Astrocyte (in vitro differentiated cells and primary cell): ENCODE data around the gene TRIM59. TPM values are rescaled to one million over a fixed set of nuclear protein-coding genes. Genes with fewer than 3 reads are reported as not detected.
A peak's percentile ranks its signal among the peaks of the same experiment; 100 is the strongest.

Experiments used
- DNase-seq: peaks from one replicate; pipeline ENCODE4 v3.0.0-alpha.2; 2010; ENCODE audit warnings: low read depth
- FAIRE-seq: peaks from 2 replicates; lab custom pipeline; 2011; peaks lifted over from hg19 to GRCh38; lab: Jason Lieb, UNC
- H2AFZ ChIP-seq: 2 replicates; pipeline ENCODE4 v1.6.0; 2012; ENCODE audit warnings: low read depth, low read length, inconsistent platforms
- H3K27ac ChIP-seq: 2 replicates; pipeline ENCODE4 v1.5.1; 2011; ENCODE audit warnings: low read depth, low read length, inconsistent platforms
- H3K27me3 ChIP-seq: 2 replicates; pipeline ENCODE4 v1.6.0; 2011; ENCODE audit warnings: low read length, inconsistent platforms; ENCODE audit not compliant: insufficient read depth
- H3K36me3 ChIP-seq: 2 replicates; pipeline ENCODE4 v1.5.1; 2011; ENCODE audit warnings: low read length, inconsistent platforms; ENCODE audit not compliant: insufficient read depth
- H3K4me1 ChIP-seq: 2 replicates; pipeline ENCODE4 v1.5.1; 2011; ENCODE audit warnings: low read length, inconsistent platforms; ENCODE audit not compliant: insufficient read depth
- H3K4me2 ChIP-seq: 2 replicates; pipeline ENCODE4 v1.6.0; 2012; ENCODE audit warnings: low read length, inconsistent platforms
- H3K4me3 ChIP-seq: 2 replicates; pipeline ENCODE4 v1.5.1; 2011; ENCODE audit warnings: low read depth, mild to moderate bottlenecking, low read length, inconsistent platforms; ENCODE audit not compliant: insufficient read depth
- H3K79me2 ChIP-seq: 2 replicates; pipeline ENCODE4 v1.6.0; 2012; ENCODE audit warnings: mild to moderate bottlenecking, low read length, inconsistent platforms; ENCODE audit not compliant: insufficient read depth
- H3K9ac ChIP-seq: 2 replicates; pipeline ENCODE4 v1.6.0; 2012; ENCODE audit warnings: mild to moderate bottlenecking, low read length, inconsistent platforms
- H3K9me3 ChIP-seq: 2 replicates; pipeline ENCODE4 v1.5.1; 2012; ENCODE audit warnings: low read depth, mild to moderate bottlenecking, low read length, inconsistent platforms; ENCODE audit not compliant: insufficient read depth
- H4K20me1 ChIP-seq: 2 replicates; pipeline ENCODE4 v1.6.0; 2012; ENCODE audit warnings: low read length, inconsistent platforms; ENCODE audit not compliant: insufficient read depth
- H3K27ac Mint-ChIP-seq: one replicate; pipeline ENCODE4 v1.8.0; 2021; ENCODE audit warnings: mild to moderate bottlenecking, mixed read lengths; ENCODE audit not compliant: unreplicated experiment
- H3K27me3 Mint-ChIP-seq: one replicate; pipeline ENCODE4 v1.8.0; 2021; ENCODE audit warnings: low read depth, mixed read lengths; ENCODE audit not compliant: unreplicated experiment
- H3K36me3 Mint-ChIP-seq: one replicate; pipeline ENCODE4 v1.8.0; 2021; ENCODE audit warnings: low read depth, mixed read lengths; ENCODE audit not compliant: unreplicated experiment
- H3K4me1 Mint-ChIP-seq: one replicate; pipeline ENCODE4 v1.8.0; 2021; ENCODE audit warnings: low read depth, mixed read lengths; ENCODE audit not compliant: unreplicated experiment
- H3K4me3 Mint-ChIP-seq: one replicate; pipeline ENCODE4 v1.8.0; 2021; ENCODE audit warnings: mild to moderate bottlenecking, moderate library complexity, mixed read lengths; ENCODE audit not compliant: unreplicated experiment
- H3K9me3 Mint-ChIP-seq: one replicate; pipeline ENCODE4 v1.8.0; 2021; ENCODE audit warnings: mild to moderate bottlenecking, mixed read lengths; ENCODE audit not compliant: unreplicated experiment
- EZH2 ChIP-seq: IDR thresholded peaks from 2 replicates; pipeline ENCODE4 v1.6.1; 2012; ENCODE audit warnings: mild to moderate bottlenecking, low read length, inconsistent platforms; ENCODE audit not compliant: insufficient read depth
- total RNA-seq: library from RNA; stranded (reverse); gene quantifications from 2 replicates; pipeline ENCODE4 v1.2.1, GENCODE V29; 2021
- TF ChIP-seq, protein P1 (sequence below): IDR thresholded peaks from 2 replicates; pipeline ENCODE4 v1.5.1; 2011; ENCODE audit warnings: low read depth, mild to moderate bottlenecking, inconsistent platforms, low read length, moderate library complexity; ENCODE audit not compliant: insufficient read depth

The TRIM59 gene
- total RNA-seq, 1 donor from 2014 or later: 20.6 TPM

DNA sequence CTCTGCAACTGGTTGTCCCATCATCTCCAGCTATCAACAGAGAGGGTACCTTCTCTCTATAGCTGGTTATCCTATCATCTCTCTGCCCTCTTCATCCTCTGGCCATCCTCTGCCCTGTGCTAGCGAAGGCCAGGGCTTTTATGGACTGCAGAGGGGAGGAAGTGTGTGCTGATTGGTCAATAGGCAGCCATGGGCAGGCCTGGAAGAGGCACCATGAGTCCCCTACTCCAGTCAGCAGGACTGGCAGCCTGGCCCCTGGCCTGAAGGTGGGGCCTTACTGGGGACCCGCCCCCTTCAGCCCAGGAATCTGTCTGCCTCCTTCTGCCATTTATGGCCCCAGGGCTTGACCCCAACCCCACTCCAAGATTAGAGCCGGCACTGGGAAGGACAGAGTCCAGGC, 10.4 kb upstream of the TRIM59 start:
- Histone ChIP-seq H3K36me3 (no peaks in the 10 kb centered on the region), H3K27me3 (no peaks in the 10 kb centered on the region), H3K79me2 (no peaks in the 10 kb centered on the region), H4K20me1 (no peaks in the 10 kb centered on the region), H3K4me3 (no peak overlapping the region), H2AFZ (no peak overlapping the region), H3K4me1 (no peaks in the 10 kb centered on the region), H3K27ac (no peak overlapping the region), H3K9ac (no peak overlapping the region), H3K9me3 (no peaks in the 10 kb centered on the region), H3K4me2 (no peak overlapping the region)
- FAIRE-seq: no peak
- DNase-seq: no peak
- H3K4me1 Mint-ChIP-seq: no peaks in the 10 kb centered on the region
- no peaks in the 10 kb centered on the region for H3K36me3 Mint-ChIP-seq
- peaks cover 1% of the 10 kb centered on the region for H3K9me3 Mint-ChIP-seq
- peaks cover 11% of the 10 kb centered on the region for H3K27me3 Mint-ChIP-seq
- no peak overlapping the region for H3K4me3 Mint-ChIP-seq
- no peak overlapping the region for H3K27ac Mint-ChIP-seq
- no peak for TF ChIP-seq EZH2
- TF ChIP-seq, protein P1, sequence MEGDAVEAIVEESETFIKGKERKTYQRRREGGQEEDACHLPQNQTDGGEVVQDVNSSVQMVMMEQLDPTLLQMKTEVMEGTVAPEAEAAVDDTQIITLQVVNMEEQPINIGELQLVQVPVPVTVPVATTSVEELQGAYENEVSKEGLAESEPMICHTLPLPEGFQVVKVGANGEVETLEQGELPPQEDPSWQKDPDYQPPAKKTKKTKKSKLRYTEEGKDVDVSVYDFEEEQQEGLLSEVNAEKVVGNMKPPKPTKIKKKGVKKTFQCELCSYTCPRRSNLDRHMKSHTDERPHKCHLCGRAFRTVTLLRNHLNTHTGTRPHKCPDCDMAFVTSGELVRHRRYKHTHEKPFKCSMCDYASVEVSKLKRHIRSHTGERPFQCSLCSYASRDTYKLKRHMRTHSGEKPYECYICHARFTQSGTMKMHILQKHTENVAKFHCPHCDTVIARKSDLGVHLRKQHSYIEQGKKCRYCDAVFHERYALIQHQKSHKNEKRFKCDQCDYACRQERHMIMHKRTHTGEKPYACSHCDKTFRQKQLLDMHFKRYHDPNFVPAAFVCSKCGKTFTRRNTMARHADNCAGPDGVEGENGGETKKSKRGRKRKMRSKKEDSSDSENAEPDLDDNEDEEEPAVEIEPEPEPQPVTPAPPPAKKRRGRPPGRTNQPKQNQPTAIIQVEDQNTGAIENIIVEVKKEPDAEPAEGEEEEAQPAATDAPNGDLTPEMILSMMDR: no peak

DNA sequence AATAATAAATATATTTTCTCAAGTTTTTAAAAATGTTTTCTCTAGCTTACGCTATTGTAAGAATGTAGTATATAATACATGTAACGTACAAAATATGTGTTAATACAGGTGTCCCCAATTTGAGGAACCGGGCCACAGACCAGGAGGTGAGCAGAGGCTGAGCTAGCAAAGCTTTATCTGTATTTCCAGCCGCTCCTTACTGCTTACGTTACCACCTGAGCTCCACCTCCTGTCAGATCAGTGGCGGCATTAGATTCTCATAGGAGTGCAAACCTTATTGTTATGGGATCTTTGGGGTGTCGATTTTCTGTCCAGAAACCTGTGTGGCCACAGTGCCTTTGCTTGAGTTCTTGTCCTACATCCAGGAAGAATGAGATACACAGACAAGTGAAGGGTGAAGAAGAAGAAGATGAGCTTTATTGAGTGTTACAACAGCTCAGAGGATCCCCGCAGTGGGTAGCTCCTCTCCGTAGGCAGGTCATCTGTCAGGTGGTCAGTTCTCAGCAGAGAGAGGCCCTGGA, 9.9 kb upstream of the TRIM59 start:
- no peaks in the 10 kb centered on the region for H3K4me1 Mint-ChIP-seq
- H3K36me3 Mint-ChIP-seq: no peaks in the 10 kb centered on the region
- DNase-seq: no peak
- peaks cover 1% of the 10 kb centered on the region for H3K9me3 Mint-ChIP-seq
- H3K4me3 ChIP-seq: no peak overlapping the region
- no peak overlapping the region for H3K4me3 Mint-ChIP-seq
- peaks cover 11% of the 10 kb centered on the region for H3K27me3 Mint-ChIP-seq
- H2AFZ ChIP-seq: no peak overlapping the region
- no peak for TF ChIP-seq EZH2
- no peak overlapping the region for H3K27ac ChIP-seq
- H3K27me3 ChIP-seq: no peaks in the 10 kb centered on the region
- H3K9ac ChIP-seq: no peak overlapping the region
- no peaks in the 10 kb centered on the region for H3K4me1 ChIP-seq
- H3K36me3 ChIP-seq: no peaks in the 10 kb centered on the region
- FAIRE-seq: no peak
- no peaks in the 10 kb centered on the region for H4K20me1 ChIP-seq
- H3K79me2 ChIP-seq: no peaks in the 10 kb centered on the region
- H3K27ac Mint-ChIP-seq: no peak overlapping the region
- no peak overlapping the region for H3K4me2 ChIP-seq
- no peaks in the 10 kb centered on the region for H3K9me3 ChIP-seq

DNA sequence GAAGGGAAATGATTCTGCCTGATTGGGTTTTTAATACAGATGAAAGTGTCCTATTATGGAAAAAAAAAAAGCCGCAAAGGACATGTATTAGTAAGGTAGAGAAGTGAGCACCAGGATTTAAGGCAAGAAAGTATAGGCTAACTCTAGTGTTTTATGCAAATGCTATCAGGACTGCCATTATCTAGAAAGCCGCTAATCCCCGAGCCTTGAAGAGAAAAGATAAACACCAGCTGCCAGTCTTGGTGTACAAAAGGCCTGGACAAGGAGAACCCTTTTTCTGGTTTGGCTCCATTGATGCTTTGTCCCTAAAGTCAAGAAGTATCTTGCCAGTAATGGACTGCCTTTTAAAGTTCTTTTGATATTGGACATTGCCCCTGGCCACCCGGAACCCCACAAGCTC, 8.6 kb upstream of the TRIM59 start:
- Histone ChIP-seq H3K4me3 (no peak overlapping the region), H3K79me2 (no peaks in the 10 kb centered on the region), H3K27ac (no peak overlapping the region), H4K20me1 (no peaks in the 10 kb centered on the region), H3K27me3 (no peaks in the 10 kb centered on the region), H3K4me2 (no peak overlapping the region), H3K9me3 (no peaks in the 10 kb centered on the region), H3K4me1 (no peaks in the 10 kb centered on the region), H3K36me3 (no peaks in the 10 kb centered on the region), H2AFZ (no peak overlapping the region), H3K9ac (no peak overlapping the region)
- Mint-ChIP-seq H3K4me1 (no peaks in the 10 kb centered on the region), H3K36me3 (no peaks in the 10 kb centered on the region), H3K27me3 (peaks cover 11% of the 10 kb centered on the region), H3K9me3 (peaks cover 1% of the 10 kb centered on the region), H3K4me3 (peak overlapping the region; percentile 21), H3K27ac (no peak overlapping the region)
- TF ChIP-seq EZH2: no peak
- TF ChIP-seq, protein P1: no peak
- no peak for DNase-seq
- no peak for FAIRE-seq
